ENCODE data around the gene PRKG1. TPM values are rescaled to one million over a fixed set of nuclear protein-coding genes. Genes with fewer than 3 reads are reported as not detected.

Gene PRKG1
- total and polyA plus RNA-seq, 2 experiments from 2014 or later, result 18.2 to 21.1 TPM

GRCh38 chr10:52256832-52257691 lies 1182.8 kb downstream of the PRKG1 start:
- no peak for TF ChIP-seq POLR2AphosphoS5 (IDR thresholded peaks at IDR 0.05; ENCODE audit: low read depth)
- TF ChIP-seq CTCF (conservative IDR thresholded peaks at IDR 0.05; ENCODE audit: low read depth in 2 of 2), result no peak
- no peak for TF ChIP-seq ZNF462 (CRISPR knock-in tag; IDR thresholded peaks at IDR 0.05)
- no peak for TF ChIP-seq JUNB (IDR thresholded peaks at IDR 0.05; ENCODE audit: unreplicated experiment)
- no peak for TF ChIP-seq ETS1 (IDR thresholded peaks at IDR 0.05)
- TF ChIP-seq EZH2phosphoT487 (IDR thresholded peaks at IDR 0.05; ENCODE audit: unreplicated experiment), result no peak
- TF ChIP-seq NANOG (IDR thresholded peaks at IDR 0.05; ENCODE audit: borderline replicate concordance), result no peak
- TF ChIP-seq ZNF114 (CRISPR knock-in tag; IDR thresholded peaks at IDR 0.05), result no peak
- TF ChIP-seq REST (IDR thresholded peaks at IDR 0.05; ENCODE audit: unreplicated experiment), result no peak
- TF ChIP-seq EZH2 (IDR thresholded peaks at IDR 0.05; ENCODE audit: low read depth, unreplicated experiment), result no peak
- TF ChIP-seq CREB1 (CRISPR knock-in tag; IDR thresholded peaks at IDR 0.05; ENCODE audit: low read depth), result no peak
- no peak for TF ChIP-seq STAT1 (IDR thresholded peaks at IDR 0.05; ENCODE audit: unreplicated experiment)
- TF ChIP-seq ZNF331 (CRISPR knock-in tag; IDR thresholded peaks at IDR 0.05; ENCODE audit: low read depth), result no peak
- ATAC-seq (no peak), DNase-seq (ENCODE audit: low spot score) (no peak)
- H3K9me2 ChIP-seq (ENCODE audit: insufficient read depth), result no peaks in the 10 kb centered on the region
- H3K79me2 ChIP-seq (replicated peaks; ENCODE audit: insufficient read depth), result no peaks in the 10 kb centered on the region
- no peak overlapping the region for H2AFZ ChIP-seq
- H3K4me3 ChIP-seq, result no peak overlapping the region
- no peaks in the 10 kb centered on the region for H4K20me1 ChIP-seq (replicated peaks; ENCODE audit: insufficient read depth)
- H3F3A ChIP-seq (replicated peaks; ENCODE audit: low read depth), result no peaks in the 10 kb centered on the region
- Mint-ChIP-seq H3K4me1 (peaks cover 18% of the 10 kb centered on the region), H3K27me3 (ENCODE audit: insufficient read depth, low read depth, poor library complexity) (no peaks in the 10 kb centered on the region), H3K4me3 (no peak overlapping the region), H3K9me3 (no peaks in the 10 kb centered on the region), H3K36me3 (ENCODE audit: low read depth) (no peaks in the 10 kb centered on the region), H3K27ac (peak overlapping the region; percentile 85)
- no peak overlapping the region for H3K27ac ChIP-seq (ENCODE audit: low read depth)
- no peaks in the 10 kb centered on the region for H3K36me3 ChIP-seq (ENCODE audit: insufficient read depth)
- H3K27me3 ChIP-seq (ENCODE audit: insufficient read depth), result no peaks in the 10 kb centered on the region
- peaks cover 14% of the 10 kb centered on the region for H3K4me1 ChIP-seq (ENCODE audit: insufficient read depth)
- H3K4me2 ChIP-seq, result no peak overlapping the region

All from GM23338 (cell line).